NCI-H524 treated with DMSO at 0.1 percent for 48 hours (cell line): ENCODE measurements around the gene ZBTB5.
A peak's percentile ranks its signal among the peaks of the same experiment; 100 is the strongest.
"Not testable (repeated sequence)": the region's sequence is repeated elsewhere in the genome, so short reads cannot be mapped to it uniquely, and the experiment has no call there.

Source experiments
- DNase-seq: peaks from one replicate; lab custom pipeline; 2025; lab: John Stamatoyannopoulos, UW

ZBTB5 gene, protein sequence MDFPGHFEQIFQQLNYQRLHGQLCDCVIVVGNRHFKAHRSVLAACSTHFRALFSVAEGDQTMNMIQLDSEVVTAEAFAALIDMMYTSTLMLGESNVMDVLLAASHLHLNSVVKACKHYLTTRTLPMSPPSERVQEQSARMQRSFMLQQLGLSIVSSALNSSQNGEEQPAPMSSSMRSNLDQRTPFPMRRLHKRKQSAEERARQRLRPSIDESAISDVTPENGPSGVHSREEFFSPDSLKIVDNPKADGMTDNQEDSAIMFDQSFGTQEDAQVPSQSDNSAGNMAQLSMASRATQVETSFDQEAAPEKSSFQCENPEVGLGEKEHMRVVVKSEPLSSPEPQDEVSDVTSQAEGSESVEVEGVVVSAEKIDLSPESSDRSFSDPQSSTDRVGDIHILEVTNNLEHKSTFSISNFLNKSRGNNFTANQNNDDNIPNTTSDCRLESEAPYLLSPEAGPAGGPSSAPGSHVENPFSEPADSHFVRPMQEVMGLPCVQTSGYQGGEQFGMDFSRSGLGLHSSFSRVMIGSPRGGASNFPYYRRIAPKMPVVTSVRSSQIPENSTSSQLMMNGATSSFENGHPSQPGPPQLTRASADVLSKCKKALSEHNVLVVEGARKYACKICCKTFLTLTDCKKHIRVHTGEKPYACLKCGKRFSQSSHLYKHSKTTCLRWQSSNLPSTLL

DNA sequence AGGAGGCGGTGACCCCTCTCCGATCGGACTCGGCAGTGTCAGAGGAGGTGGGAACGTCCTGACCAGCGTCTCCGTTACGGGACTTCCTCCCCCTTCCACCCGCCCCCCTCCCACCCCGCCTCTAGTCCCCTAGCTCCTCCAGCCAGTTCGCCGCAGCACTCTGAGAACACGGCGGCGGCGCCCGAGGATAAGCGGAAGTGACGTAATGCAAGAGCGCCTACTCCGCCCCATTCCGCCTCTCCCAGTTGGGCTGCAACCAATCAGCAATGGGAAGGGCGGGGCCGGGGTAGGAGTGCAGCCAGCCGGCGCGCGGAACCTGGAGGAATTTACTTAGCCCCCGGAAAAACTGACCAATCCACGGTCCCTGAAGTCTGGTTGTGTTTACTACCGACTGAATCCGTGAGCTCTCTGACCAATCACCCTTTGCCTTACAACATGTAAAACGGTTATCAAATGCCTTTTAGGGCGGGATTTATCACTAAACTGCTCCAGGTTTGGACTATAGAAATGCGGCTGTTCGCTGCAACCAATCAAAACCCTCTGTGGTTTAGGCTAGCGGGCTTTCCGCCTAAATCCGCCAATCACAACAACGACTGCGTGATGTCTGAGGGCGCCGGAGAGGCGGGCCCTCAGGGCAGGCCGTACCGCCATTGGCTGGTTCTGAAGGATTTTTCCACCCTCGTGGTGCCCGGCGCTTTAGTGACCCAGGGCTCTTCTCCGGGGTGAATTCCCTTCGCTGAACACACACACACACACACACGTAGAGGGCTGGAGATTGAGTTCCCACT is at the start of gene ZBTB5:
Gene ZBTB5, minus strand, starts transcription at position 202 of the 788 bp plus-strand sequence. CDS start 22,899 bp downstream, outside the sequence.
- peak; percentile 96 for DNase-seq

DNA sequence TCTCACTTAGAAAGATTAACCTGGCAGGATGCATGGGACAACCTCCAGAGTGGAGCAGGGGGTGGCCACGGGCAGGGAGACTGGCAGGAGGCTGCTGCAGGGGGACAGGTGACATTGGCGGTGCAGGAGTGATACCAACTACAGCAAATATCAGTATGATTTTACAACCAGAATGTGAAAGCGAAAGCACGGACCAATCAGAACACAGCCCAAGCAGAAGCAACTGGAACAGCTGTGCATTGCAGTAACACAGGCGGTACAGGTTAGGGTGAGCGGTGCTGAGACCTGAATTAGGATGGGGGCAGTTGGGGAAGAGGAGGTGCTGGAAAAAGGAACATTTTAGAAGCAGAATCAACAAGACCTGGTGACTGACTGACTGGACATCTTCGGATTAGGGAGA is 49.7 kb upstream of the ZBTB5 start:
- no peak for DNase-seq

DNA sequence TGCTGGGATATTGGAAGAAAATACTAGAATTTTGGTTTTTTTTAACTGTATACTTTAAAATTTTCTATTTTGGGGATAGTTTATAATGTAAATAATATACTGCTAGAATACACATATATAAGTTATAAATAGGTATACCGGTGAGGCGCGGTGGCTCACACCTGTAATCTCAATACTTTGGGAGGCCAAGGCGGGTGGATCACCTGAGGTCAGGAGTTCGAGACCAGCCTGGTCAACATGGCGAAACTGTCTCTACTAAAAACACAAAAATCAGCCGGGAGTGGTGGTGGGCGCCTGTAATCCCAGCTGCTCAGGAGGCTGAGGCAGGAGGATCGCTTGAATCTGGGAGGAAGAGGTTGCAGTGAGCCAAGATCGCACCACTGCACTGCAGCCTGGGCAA is 49.2 kb upstream of the ZBTB5 start:
- not testable (repeated sequence) for DNase-seq

DNA sequence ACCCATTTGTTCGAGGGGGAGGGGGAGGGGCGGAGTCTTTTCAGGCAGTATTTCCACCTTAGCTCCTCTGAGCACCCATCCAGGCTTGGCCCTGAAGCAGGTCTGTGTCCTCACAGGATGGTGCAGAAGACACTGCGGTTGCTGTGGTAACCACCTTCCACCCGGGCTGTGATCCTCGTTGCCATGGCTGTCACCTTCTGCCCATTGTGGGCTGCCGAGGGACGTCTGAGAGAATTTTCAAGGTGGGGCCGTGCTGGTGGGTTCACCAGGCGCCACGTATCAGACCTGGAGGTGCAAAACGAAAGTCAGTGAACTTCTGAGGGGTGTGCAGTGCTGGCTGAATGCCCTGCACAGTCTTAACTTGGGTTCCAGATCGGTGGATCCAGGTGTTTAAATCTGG is 47.2 kb upstream of the ZBTB5 start:
- no peak for DNase-seq

DNA sequence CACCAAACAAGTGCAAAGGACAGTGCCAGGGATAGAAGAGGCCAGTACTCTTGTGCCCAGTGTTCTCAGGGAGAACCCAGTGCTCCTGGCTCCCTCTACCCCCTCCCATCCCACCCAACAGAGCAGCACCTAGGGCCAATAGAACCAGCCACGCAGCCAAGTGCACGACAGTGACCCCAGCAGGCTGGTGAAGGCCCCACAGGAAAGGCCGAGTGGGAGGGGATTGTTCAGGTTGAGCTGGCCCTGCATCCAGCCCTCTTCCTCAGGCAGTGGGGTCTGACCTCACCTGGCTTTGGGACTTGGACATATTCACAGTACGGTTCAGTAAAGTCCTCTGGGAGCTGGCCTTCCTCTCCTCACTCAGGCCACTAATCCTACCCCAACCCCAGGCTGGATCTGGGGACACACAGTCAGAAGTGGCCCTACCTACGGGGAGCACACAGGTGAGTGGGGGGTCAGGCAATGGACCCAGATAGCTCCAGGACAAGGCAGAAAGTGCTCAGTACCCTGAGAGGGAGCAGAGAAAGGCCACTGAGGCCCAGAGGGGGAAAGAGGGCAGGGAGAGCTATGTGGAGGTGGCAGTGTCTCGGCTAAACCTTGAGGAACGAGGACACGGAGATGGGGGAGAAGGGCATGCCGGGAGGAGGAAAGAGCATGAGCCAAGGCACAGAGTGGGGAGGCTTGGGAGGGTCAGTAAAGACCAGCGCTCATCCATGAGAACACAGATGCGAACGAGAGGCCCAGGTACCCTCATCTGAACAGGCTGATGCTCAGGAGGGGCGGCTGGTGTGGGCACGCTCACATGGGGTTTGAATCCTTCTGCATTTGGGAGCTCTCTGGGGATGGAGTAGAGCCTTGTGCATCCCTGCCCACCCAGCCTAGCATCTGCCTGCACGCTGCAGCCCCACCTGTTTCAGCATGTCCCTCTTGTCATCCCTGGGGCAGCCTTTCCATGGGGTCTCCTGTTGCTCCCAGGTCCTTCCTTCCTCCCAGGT is 46.1 kb upstream of the ZBTB5 start:
- DNase-seq, result no peak

DNA sequence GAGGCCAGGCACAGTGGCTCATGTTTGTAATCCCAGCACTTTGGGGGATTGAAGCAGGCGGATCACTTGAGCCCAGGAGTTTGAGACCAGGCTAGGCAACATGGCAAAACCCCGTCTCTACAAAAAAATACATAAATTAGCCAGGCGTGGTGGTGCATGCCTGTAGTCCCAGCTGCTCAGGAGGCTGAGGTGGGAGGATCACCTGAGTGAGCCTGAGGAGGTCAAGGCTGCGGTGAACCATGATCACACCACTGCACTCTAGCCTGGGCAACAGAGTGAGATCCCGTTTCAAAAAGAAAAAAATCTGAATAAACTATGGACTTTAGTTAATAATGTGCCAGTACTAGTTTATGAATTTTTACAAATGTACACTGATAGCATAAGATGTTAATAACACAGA is 44.8 kb upstream of the ZBTB5 start:
- not testable (repeated sequence) for DNase-seq

DNA sequence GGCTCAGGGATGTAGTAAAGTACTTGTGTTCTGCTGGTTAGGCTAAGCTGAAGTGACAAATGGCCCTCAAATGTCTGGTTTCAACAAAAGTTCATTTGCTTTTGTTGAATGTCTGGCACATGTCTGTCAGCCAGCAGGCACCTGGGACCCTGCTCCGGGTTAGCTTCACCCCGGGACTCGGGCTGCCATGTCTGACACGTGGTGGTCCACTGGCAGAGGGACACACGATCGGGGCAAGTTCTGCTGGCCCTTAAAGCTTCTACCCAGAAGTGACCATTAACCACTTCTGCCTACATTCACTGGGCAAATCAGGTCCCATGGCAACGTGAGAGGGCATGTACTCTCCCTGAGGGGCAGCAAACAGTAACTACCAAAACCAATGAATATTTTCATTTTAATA is 44.3 kb upstream of the ZBTB5 start:
- no peak for DNase-seq

DNA sequence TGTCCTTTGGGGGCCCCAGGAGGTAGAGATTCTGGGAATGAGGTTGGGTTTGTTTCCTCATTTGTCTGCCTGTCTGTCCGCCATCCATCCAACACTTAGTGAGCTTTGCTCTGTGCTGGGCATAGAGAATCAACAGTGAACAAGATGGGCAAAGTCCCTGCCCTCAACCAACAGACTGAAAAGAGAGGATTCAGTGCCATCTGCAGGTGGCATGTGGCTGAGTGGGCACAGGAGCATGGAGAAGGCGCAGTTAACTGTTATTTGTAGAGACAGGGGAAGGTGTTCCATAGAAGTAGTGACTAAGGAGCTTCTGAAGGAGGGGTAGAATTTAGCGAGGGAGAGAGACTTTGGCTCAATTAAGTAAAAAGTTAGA is 43.6 kb upstream of the ZBTB5 start:
- DNase-seq, result no peak

DNA sequence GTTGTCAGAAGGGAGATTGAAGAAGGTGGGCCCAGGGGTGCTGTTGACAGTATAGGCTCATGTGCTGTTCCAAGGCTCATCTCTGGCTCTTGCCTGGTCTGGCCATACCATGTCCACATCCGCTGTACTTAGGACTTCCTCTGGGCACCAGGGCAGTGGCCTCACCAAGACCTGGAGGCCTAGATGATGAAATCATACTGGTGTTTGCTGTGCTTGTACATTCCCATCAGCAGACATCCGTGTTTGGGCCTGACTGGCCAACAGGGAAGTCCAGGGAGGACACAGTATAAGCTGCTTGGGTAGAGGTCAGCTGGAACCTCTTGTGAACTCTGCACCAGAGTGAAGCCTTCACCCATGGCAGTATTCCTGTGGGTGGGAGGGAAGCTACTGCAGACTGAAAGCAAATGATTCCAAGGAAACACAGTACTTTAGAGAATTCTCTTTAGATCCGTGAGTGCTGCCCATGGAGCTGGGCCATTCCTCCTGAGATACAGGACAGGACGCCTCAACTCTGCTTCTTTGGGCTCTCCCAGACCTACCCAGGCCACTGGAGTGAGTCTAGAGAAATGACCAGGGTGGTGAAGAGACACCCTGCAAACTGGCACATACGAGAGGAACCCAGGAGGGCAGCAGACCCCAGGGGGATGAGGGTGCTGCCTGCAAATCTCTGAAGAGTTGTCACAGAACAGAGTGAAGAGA is 43.0 kb upstream of the ZBTB5 start:
- no peak for DNase-seq

DNA sequence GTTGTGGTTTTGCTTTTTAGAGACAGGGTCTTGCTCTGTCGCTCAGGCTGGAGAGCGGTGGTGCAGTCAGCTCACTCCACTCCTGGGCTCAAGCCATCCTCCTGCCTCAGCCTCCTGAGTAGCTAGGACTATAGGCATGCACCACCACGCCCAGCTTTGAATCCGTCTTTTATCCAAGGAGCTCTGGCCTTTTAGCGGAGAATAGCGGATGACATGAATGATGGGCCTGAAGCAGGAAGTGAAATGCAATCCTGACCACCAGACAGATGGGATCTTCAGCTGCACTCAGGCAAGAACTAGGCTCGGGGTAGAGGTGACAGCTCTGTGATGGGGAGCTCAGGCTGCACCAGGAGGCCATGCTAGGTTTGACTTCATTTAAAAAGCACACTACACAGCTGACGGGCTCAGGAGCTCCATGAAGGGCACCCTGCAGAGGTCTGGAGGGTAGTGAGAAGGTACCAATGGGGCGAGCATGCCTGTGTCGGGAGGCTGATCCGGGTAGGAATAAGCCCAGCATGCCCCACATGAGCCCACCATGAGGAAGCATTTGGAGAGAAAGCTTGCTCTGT is 42.4 kb upstream of the ZBTB5 start:
- no peak for DNase-seq

DNA sequence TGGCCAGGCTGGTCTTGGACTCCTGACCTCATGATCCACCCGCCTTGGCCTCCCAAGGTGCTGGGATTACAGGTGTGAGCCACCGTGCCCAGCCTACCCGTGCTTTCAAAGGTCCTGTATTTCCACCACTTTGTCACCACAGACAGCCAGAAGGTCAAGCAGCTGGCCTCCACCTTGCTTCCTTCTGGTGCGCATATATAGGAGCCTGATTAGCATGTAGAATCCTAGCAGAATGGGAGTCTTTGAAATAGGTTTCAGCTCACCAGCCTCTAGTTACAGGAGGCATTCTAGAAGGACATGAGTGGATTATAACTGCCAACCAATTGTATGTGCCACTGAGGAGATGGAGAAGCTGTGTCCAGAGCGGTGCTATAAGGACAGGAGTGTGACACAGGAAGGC is 39.4 kb upstream of the ZBTB5 start:
- no peak for DNase-seq

DNA sequence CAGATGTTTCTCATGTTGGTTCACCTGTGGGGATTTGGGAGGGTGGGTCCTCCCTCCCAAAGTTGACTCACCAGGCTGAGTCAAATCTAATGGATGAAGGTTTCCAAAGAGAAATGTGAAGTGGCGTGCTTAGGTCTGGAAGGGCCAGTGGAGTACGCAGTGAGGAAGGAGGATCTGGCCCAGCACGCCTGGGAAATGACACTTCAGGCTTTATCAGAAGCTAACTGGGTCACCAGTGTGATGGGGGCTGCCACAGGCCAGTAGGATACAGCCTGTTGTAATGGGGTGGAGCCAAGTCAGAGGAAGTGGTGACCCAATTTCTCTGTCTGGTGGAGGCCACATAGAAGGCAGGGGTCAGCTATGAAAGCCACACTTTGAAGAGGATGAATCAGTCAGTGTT is 38.5 kb upstream of the ZBTB5 start:
- no peak for DNase-seq

DNA sequence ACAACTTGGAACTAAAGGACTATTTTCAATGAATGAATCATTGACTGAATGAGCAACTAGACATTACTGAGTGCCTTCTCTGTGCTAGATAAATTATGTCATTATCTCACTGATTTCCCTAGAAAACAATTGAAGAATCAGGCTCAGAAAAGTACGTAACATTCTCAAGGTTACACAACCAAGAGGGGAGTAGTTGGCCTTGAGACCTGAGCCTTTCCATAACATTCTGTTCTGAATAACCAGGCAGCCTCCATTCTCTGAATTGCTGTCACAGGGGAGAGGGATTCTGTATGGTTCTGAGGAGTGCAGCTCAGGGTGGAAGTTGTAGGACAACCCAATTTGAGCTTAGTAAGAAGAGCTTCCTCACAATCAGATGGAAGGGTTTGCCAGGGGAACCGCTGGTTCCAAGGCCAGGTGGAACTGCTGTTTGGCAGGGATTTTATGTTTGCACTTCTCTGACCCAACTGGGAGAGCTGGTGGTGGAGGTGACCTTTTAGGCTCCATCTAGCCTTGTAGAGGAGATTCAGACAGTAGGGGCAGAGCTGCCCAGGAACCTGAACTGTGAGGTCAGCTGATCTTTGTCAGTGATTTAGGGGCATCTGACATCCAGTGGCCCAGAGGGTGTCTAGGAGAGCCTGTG is 36.8 kb upstream of the ZBTB5 start:
- DNase-seq, result no peak

DNA sequence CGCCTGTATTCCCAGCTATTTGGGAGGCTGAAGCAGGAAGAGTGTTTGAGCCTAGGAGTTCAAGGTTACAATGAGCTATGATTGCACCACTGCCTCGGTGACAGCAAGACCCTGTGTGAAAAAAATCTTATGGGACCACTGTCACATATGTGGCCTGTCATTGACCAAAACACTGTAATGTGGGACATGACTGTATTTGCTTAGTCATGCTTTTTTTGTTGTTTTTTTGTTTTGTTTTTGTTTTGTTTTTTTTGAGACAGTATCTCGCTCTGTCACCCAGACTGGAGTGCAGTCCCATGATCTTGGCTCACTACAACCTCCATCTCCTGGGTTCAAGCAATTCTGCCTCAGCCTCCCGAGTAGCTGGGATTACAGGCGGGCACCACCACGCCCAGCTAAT is 34.0 kb upstream of the ZBTB5 start:
- DNase-seq, result no peak

DNA sequence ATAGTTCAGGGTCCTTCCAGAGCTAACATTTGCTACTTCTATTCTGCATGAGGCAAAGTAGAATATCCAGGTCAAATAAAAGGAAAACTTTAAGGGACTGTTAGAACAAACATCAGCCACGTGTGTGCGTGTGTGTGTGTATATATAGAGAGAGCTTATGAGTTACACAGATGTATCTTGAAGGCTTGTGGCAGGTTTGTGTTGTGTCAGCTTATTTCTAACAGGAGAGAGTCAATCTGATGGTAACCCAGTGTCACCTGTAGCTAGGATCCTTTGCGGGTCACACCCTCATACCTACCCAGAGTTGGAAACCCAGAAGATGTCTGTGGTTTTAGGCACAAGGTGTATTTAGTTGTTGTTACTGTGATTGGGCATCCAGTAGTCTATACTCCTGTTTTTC is 33.2 kb upstream of the ZBTB5 start:
- no peak for DNase-seq

DNA sequence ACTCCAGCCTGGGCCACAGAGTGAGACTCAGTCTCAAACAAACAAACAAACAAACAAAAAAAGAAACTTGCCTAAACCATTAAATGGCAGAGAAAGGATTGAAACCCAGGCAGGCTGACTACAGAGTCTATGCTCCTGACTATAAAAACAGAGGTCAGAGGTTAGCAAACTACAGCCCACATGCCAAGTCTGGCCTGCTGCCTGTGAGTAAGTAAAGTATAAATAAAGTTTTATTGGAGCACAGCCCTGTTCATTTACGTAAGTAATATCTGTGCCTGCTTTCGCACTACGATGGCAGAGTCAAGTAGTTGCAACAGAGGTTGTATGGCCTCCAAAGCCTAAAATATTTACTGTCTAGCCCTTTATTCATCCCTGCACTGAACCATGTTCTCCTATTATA is 32.1 kb upstream of the ZBTB5 start:
- DNase-seq, result no peak

DNA sequence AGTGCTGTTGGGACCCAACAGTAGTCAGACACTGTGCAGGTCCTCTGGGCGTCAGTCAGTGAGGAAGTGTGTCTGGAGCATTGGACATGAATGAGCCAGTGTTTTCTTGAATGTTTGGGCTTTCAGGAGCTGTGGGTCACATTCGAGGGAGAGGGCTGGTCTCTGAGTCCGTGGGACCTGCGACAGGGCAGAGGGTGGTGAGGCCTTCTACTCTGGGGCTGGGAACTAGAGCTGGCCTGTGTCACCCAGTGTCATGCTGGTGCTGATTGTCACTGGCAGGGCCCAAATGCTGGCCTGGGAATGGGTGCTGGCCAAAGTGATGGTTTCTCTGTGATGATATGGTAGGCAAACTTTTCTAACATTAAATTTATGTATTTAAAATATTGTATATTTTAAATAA is 30.8 kb upstream of the ZBTB5 start:
- DNase-seq, result no peak

DNA sequence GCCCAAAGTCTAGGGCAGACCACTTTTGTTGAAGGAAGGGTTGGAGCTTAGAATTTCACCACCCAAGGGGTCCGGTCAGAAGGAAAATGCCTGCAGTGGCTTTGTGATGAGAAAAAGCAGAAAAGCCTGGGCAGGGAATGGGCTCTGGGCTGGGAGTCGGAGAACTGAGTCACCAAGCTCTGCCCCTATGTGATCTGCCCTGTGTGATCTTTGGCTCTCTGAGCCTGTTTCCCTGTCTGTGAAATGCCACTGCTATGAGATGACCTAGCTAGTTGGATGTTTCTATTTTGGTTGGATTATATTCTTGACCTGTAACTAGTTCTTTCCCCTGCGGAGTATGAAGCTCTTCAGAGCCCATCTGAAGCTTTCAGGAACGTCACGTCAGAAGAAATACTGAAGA is 30.3 kb upstream of the ZBTB5 start:
- DNase-seq, result no peak

DNA sequence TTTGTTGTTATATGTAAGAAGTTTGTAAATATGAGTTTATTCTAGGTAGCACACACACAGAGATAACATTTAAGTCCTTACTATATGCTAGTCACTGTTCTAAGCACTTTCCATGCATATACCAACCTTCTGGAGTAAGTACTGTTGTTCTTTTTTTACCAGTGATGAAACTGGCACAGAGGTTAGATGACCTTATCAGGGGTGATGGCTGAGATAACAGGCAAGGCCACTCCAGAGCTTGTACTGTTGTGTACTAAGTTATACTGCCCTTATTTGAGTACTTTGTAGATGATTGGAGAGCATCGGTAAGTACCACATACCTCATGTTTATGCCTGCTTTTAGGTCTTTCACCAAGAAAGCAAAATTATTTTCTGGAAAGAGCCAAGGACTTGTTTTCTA is 26.7 kb upstream of the ZBTB5 start:
- no peak for DNase-seq
